T-helper 17 cell (primary cell): Measurements from ENCODE around the gene PLCG1. TPM values are rescaled to one million over a fixed set of nuclear protein-coding genes. Genes with fewer than 3 reads are reported as not detected.

Experiments used
- ATAC-seq: fragments of 150-1000 bp; cut with Tn5 transposase; 2 replicates; pipeline ENCODE4 v1.10.0; 2021; ENCODE audit warnings: mild to moderate bottlenecking, moderate library complexity
- DNase-seq, 3 donors: peaks; one replicate each; pipeline versions ENCODE4 v3.0.0 to v3.0.0-alpha.2; 2020 to 2021
- H3K9me3 ChIP-seq: one replicate; pipeline ENCODE4 v1.7.0; 2013; ENCODE audit warnings: low read length, mild to moderate bottlenecking; ENCODE audit not compliant: control insufficient read depth, poor library complexity, severe bottlenecking
- H3K27ac Mint-ChIP-seq: one replicate; pipeline ENCODE4 v1.8.0; 2022; ENCODE audit warnings: mild to moderate bottlenecking, moderate library complexity, mixed read lengths
- H3K27me3 Mint-ChIP-seq: one replicate; pipeline ENCODE4 v1.8.0; 2022; ENCODE audit warnings: mixed read lengths
- H3K36me3 Mint-ChIP-seq: one replicate; pipeline ENCODE4 v1.8.0; 2022; ENCODE audit warnings: low read depth, mixed read lengths
- H3K4me1 Mint-ChIP-seq: one replicate; pipeline ENCODE4 v1.8.0; 2022; ENCODE audit warnings: mild to moderate bottlenecking, mixed read lengths
- H3K4me3 Mint-ChIP-seq: one replicate; pipeline ENCODE4 v1.8.0; 2022; ENCODE audit warnings: mild to moderate bottlenecking, moderate library complexity, mixed read lengths
- total RNA-seq, 4 donors: library from RNA in 2 of 4; stranded (reverse) in 2 of 4; gene quantifications; one replicate each; pipeline ENCODE4 v1.2.3 and lab custom pipeline; 2022 to 2026

The PLCG1 gene
- total RNA-seq, 2 donors from 2014 or later = 420 to 428 TPM

DNA sequence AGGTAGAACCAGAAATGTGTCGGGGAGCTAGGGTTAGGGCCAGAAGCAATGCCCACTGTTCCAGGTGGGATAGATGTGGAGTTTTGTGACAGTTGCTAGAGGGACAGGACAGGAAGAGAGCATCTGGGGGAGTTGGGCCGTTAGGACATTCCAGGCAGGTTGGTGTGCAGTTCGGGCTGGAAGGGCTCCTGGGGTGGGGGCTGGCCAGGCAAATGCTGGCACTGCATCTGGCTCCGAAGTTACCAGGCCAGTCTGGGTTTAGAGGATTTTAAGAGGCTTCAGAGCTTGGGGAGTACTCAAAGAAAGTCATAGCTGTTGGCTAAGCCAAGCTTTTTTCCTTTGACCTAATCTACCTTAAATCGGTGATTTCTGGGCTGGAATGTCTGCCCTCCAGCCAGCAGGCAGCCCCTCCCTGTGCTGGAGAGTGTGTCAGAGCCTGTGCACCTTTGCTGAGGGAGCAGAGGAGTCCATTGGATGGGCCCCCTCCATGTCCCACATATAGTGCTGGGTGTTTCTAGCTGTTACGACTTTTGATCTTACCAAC lies 20.8 kb downstream of the PLCG1 start:
- H3K27me3 Mint-ChIP-seq = no peaks in the 10 kb centered on the region
- H3K27ac Mint-ChIP-seq = peak overlapping the region; percentile 96
- no peaks in the 10 kb centered on the region for H3K9me3 ChIP-seq
- peaks cover 11% of the 10 kb centered on the region for H3K36me3 Mint-ChIP-seq
- peaks cover 84% of the 10 kb centered on the region for H3K4me1 Mint-ChIP-seq
- DNase-seq (no peak), ATAC-seq (no peak)
- peak overlapping the region; percentile 91 for H3K4me3 Mint-ChIP-seq

GRCh38 chr20:41159547-41159946 lies 22.2 kb downstream of the PLCG1 start:
- Mint-ChIP-seq H3K27me3 (no peaks in the 10 kb centered on the region), H3K27ac (peak overlapping the region; percentile 96), H3K36me3 (peaks cover 15% of the 10 kb centered on the region), H3K4me1 (peaks cover 83% of the 10 kb centered on the region), H3K4me3 (peak overlapping the region; percentile 91)
- no peaks in the 10 kb centered on the region for H3K9me3 ChIP-seq
- ATAC-seq (no peak), DNase-seq (no peak)

- Mint-ChIP-seq H3K27me3 (no peaks in the 10 kb centered on the region), H3K4me1 (peaks cover 77% of the 10 kb centered on the region), H3K4me3 (peak overlapping the region; percentile 78), H3K36me3 (peaks cover 15% of the 10 kb centered on the region), H3K27ac (peak overlapping the region; percentile 96)
- H3K9me3 ChIP-seq = no peaks in the 10 kb centered on the region
- no peak for ATAC-seq
- DNase-seq = no peak
Measured at GRCh38 chr20:41160686-41161085, 23.3 kb downstream of the PLCG1 start.

GRCh38 chr20:41161886-41162285 lies 24.5 kb downstream of the PLCG1 start:
- H3K4me3 Mint-ChIP-seq = peak overlapping the region; percentile 79
- H3K27ac Mint-ChIP-seq = peak overlapping the region; percentile 96
- no peaks in the 10 kb centered on the region for H3K27me3 Mint-ChIP-seq
- ATAC-seq (peak; percentile 44), DNase-seq (no peak)
- H3K9me3 ChIP-seq = no peaks in the 10 kb centered on the region
- H3K36me3 Mint-ChIP-seq = peaks cover 15% of the 10 kb centered on the region
- peaks cover 70% of the 10 kb centered on the region for H3K4me1 Mint-ChIP-seq

DNA sequence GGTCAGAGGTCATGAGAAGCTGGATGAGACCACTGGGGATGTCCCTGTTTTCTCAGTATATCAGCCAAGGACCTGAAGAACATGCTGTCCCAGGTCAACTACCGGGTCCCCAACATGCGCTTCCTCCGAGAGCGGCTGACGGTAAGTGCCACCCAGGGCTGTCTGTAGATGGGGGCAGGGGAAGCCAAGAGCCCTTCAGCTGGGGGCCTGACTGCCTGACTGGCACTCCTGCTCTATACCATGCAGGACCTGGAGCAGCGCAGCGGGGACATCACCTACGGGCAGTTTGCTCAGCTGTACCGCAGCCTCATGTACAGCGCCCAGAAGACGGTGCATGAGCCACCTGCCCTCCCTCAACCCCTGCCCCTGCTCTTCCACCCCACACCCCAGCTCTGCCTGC lies 25.1 kb downstream of the PLCG1 start:
- Mint-ChIP-seq H3K27me3 (no peaks in the 10 kb centered on the region), H3K4me3 (peak overlapping the region; percentile 79), H3K36me3 (peaks cover 19% of the 10 kb centered on the region), H3K27ac (peak overlapping the region; percentile 96), H3K4me1 (peaks cover 69% of the 10 kb centered on the region)
- ATAC-seq = no peak
- H3K9me3 ChIP-seq = no peaks in the 10 kb centered on the region
- no peak for DNase-seq

DNA sequence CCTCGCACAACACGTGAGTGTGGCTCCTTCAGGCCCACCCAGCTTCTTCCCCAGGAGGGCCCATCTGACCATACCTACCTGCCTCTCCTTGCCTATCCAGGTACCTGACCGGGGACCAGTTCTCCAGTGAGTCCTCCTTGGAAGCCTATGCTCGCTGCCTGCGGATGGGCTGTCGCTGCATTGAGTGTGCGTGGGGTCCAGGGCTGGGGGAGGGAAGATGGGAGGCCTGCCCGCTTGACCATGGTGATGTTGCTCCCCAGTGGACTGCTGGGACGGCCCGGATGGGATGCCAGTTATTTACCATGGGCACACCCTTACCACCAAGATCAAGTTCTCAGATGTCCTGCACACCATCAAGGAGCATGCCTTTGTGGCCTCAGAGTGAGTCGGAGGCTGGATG lies 26.5 kb downstream of the PLCG1 start:
- peaks cover 56% of the 10 kb centered on the region for H3K4me1 Mint-ChIP-seq
- peak overlapping the region; percentile 49 for H3K27ac Mint-ChIP-seq

GRCh38 chr20:41165001-41165882 lies 27.9 kb downstream of the PLCG1 start:
- H3K4me3 Mint-ChIP-seq = no peak overlapping the region
- no peaks in the 10 kb centered on the region for H3K9me3 ChIP-seq
- peaks cover 45% of the 10 kb centered on the region for H3K4me1 Mint-ChIP-seq
- ATAC-seq (no peak), DNase-seq (no peak)
- peak overlapping the region; percentile 87 for H3K27ac Mint-ChIP-seq
- no peaks in the 10 kb centered on the region for H3K27me3 Mint-ChIP-seq
- peaks cover 18% of the 10 kb centered on the region for H3K36me3 Mint-ChIP-seq

More for the DNA sequence above, 26.5 kb downstream of the PLCG1 start:
- DNase-seq = no peak
- H3K9me3 ChIP-seq = no peaks in the 10 kb centered on the region
- H3K4me3 Mint-ChIP-seq = peak overlapping the region; percentile 70
- ATAC-seq = no peak
- H3K36me3 Mint-ChIP-seq = peaks cover 19% of the 10 kb centered on the region
- no peaks in the 10 kb centered on the region for H3K27me3 Mint-ChIP-seq

GRCh38 chr20:41166201-41167117 lies 29.1 kb downstream of the PLCG1 start:
- no peak for DNase-seq
- H3K4me1 Mint-ChIP-seq = peaks cover 39% of the 10 kb centered on the region

GRCh38 chr20:41167118-41167470 lies 29.8 kb downstream of the PLCG1 start:
- Mint-ChIP-seq H3K27me3 (no peaks in the 10 kb centered on the region), H3K4me3 (no peak overlapping the region), H3K27ac (peak overlapping the region; percentile 87), H3K4me1 (peaks cover 37% of the 10 kb centered on the region), H3K36me3 (peaks cover 16% of the 10 kb centered on the region)
- DNase-seq = no peak
- no peak for ATAC-seq
- no peaks in the 10 kb centered on the region for H3K9me3 ChIP-seq

More at GRCh38 chr20:41166201-41167117, 29.1 kb downstream of the PLCG1 start:
- Mint-ChIP-seq H3K27ac (peak overlapping the region; percentile 87), H3K36me3 (peaks cover 12% of the 10 kb centered on the region), H3K27me3 (no peaks in the 10 kb centered on the region), H3K4me3 (no peak overlapping the region)
- H3K9me3 ChIP-seq = no peaks in the 10 kb centered on the region
- ATAC-seq = no peak

- ATAC-seq (no peak), DNase-seq (no peak)
- Mint-ChIP-seq H3K27ac (peak overlapping the region; percentile 87), H3K4me1 (peaks cover 36% of the 10 kb centered on the region), H3K36me3 (peaks cover 16% of the 10 kb centered on the region), H3K27me3 (no peaks in the 10 kb centered on the region), H3K4me3 (no peak overlapping the region)
- no peaks in the 10 kb centered on the region for H3K9me3 ChIP-seq
Measured at GRCh38 chr20:41167481-41168253, 30.3 kb downstream of the PLCG1 start.

DNA sequence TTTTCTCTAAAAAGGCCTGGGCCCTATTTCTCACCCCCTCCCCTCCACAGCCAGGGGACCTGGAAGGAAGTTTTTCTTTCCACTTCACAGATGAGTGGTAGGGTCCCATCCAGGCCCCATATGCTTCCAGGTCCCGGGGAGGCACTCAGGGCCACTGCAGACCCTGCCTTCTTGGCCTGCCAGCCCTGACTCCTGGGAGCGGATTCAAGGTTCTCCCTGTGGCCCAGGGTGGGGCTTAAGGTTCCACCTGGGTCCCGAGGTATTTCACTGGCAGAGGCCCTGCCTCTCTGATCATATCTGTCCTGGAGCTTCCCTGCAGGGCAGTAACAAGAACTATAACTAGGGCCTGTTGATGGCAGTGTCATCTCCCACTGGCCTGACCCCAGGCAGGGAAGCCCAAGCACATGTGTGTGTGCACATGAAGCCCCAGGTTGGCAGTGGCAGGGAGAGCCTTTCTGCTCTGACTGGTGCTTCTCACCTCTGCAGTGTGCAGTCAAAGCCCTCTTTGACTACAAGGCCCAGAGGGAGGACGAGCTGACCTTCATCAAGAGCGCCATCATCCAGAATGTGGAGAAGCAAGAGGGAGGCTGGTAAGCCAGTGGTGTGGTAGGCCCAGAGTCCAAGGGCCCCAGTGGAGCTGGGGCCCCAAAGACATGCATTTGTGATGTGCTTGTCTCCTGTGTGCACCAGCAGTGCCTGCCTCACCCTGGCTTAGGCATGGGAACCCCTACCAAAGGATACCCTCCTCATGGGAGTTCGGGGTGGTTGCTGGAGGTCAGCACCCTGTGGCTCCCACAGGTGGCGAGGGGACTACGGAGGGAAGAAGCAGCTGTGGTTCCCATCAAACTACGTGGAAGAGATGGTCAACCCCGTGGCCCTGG lies 31.2 kb downstream of the PLCG1 start:
- no peaks in the 10 kb centered on the region for H3K27me3 Mint-ChIP-seq
- peaks cover 34% of the 10 kb centered on the region for H3K4me1 Mint-ChIP-seq
- H3K9me3 ChIP-seq = no peaks in the 10 kb centered on the region
- ATAC-seq = no peak
- H3K27ac Mint-ChIP-seq = peak overlapping the region; percentile 87
- peaks cover 16% of the 10 kb centered on the region for H3K36me3 Mint-ChIP-seq
- DNase-seq = no peak
- peak overlapping the region; percentile 19 for H3K4me3 Mint-ChIP-seq
